ENCODE results near the gene LRPAP1.
"Not testable (repeated sequence)": the region's sequence is repeated elsewhere in the genome, so short reads cannot be mapped to it uniquely, and the experiment has no call there.

Gene LRPAP1

DNA sequence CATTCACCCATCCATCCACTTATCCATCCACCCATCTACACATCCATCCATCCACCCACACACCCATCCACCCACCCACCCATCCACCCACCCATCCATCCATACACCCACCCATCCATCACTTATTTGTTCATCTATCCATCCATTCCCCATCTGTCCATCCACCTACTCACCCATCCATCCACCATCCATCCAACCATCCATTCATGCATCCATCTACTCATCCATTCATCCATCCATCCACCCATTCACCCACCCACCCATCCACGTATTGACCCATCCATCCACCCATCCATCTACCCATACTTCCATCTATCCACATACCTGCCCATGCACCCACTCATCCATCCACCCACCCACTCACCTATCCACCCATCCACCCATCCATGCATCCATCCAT is 28.2 kb upstream of the LRPAP1 start:
- not testable (repeated sequence) for DNase-seq (ENCODE audit: low read depth)

GRCh38 chr4:3559381-3560290 is 27.4 kb upstream of the LRPAP1 start:
- DNase-seq (ENCODE audit: low read depth) = not testable (repeated sequence)

DNA sequence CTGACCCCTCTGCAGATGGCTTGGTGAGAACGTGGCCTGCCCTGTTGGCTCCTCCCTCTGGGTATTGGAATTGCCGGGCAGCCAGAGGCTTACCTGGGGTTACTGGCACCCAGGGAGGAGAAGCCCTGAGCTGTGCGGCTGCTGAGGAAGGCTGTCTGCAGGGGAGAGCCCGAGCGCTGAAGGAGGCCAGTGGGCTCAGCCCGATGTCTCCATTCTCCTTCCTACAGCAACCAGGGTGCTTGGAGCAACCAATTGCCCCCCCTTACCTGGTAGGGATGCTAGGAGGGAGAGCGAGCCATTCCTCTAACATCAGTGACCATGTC is 26.3 kb upstream of the LRPAP1 start:
- not testable (repeated sequence) for DNase-seq (ENCODE audit: low read depth)

GRCh38 chr4:3557676-3558513 is 25.7 kb upstream of the LRPAP1 start:
- not testable (repeated sequence) for DNase-seq (ENCODE audit: low read depth)

DNA sequence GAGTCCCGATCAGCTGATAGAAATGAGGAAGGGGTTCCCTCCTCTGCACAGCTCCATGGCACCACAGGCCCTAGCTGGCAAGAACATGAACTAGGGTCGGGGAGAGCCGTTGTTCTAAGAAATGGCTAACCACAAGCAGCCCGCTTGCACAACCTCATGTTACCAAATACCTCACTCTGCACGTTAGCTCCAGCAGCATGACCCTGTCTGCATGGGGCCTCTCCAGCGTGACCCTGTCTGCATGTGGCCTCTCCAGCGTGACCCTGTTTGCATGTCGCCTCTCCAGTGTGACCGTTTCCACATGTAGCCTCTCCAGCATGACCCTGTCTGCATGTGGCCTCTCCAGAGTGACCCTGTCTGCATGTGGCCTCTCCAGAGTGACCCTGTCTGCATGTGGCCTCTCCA is 24.9 kb upstream of the LRPAP1 start:
- not testable (repeated sequence) for DNase-seq (ENCODE audit: low read depth)

DNA sequence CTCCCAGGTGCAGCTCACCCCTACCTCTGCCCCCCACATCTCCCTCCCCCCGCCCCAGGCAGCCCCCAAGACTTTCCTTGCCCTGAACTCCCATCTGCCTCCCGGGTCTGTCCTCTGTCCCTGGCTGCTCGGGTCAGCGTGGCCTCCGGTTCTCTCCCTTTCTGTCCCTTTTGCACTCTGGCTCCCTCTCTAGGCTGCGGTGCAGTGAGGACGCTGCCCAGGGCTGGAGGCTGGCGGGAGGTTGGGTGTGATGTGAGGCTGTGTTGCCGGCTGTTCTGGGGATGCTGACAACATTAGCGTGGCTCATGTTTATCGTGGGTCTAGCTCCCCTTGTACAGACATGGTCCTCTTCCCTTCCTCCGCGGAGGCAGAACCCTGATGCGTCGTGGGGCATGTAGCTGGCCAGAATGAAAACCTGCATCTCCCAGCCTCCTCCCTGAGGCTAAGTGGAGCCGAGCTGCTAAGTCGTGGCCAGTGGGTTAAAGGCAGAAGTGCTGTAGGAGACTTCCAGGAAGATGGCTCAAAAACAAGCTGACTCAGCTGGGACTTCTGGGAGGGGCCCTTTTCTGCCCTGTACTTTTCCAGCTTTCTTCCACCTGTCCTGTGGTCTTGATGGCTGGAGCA is 24.1 kb upstream of the LRPAP1 start:
- not testable (repeated sequence) for DNase-seq (ENCODE audit: low read depth)

DNA sequence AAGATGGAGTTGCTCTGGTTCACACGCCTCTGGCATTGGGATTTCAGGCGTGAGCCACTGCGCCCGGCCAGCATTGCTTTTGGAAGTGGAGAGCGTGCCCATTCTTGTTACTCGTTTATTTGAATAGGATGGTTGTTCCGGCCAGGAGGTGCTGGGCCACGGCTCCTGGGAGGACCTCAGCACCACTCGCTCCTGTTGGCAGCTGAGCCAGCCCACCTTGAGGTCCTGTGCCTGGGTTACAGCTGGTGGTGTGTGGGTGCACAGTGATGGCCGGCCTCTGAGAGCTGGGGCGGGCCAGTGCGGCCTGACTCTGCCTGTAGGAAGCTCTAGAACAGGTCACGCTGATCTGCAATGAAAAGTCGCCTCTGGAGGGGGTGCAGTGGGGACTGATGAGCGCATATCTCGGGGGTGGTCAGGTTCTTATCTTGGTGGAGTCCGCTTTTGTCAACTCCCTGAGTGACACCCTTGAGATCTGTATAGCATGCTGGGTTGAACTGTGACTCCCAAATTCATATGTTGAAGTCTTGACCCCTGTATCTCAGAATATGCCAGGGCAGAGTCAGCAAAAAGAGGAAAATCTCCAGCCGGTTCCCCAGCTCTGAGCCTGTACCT is 23.3 kb upstream of the LRPAP1 start:
- not testable (repeated sequence) for DNase-seq (ENCODE audit: low read depth)

DNA sequence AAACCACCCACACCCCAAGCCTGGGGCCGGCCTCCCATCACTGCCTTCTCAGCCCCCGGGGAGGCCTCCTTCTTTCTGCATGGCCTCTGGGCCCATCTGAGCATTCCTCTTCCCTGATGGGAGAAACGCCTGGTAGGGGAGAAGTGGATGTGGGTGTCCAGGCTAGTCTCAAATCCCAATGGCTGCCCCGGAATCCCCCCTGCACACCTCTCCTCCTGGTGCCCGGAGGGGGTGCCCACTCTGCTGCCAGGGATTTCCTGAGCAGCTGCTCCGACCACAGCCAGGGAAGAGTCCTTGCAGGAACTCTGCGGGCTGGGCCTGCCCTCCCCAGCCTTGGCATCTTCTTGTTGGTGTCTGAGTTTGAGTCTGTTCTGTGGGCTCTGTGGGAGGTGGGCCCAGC is 19.1 kb upstream of the LRPAP1 start:
- DNase-seq (ENCODE audit: low read depth) = not testable (repeated sequence)

- DNase-seq (ENCODE audit: low read depth) = not testable (repeated sequence)
Observed at GRCh38 chr4:3550792-3551325, 18.6 kb upstream of the LRPAP1 start.

DNA sequence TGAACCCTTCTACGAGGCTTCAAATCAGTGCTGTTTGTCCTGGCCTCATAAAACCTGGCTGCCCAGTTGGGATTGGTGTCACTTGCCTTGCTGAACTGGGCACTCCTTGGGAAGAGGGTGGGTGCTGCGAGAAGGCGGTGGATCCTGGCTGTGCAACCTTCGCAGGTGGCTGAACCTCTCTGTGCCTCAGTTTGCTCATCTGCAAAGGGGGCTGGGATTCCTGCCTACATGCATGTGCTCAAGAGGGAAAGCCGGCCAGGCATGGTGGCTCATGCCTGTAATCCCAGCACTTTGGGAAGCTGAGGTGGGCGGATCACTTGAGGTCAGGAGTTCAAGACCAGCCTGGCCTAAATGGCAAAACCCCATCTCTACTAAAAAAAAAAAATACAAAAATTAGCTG is 17.8 kb upstream of the LRPAP1 start:
- not testable (repeated sequence) for DNase-seq (ENCODE audit: low read depth)

DNA sequence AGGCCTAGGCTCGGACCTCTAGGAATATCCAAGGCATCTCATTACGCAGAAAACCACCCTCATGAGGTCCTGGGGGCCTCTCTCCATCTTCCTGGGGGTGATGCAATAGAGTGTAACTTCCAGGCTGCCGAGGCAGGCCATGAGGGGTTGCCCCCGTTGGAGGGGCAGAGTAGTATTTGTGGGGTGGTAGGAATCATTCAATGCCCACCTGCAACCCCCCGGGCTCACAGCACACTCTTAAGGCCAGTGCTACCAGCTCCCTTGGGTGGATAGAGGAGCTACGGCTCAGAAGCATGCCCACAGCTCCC is 17.4 kb upstream of the LRPAP1 start:
- not testable (repeated sequence) for DNase-seq (ENCODE audit: low read depth)

- DNase-seq (ENCODE audit: low read depth) = not testable (repeated sequence)
Observed at GRCh38 chr4:3548991-3549693, 16.9 kb upstream of the LRPAP1 start.

GRCh38 chr4:3546721-3547120 is 14.5 kb upstream of the LRPAP1 start:
- DNase-seq (ENCODE audit: low read depth) = not testable (repeated sequence)

GRCh38 chr4:3545351-3545750 is 13.1 kb upstream of the LRPAP1 start:
- DNase-seq (ENCODE audit: low read depth) = not testable (repeated sequence)

- DNase-seq (ENCODE audit: low read depth) = not testable (repeated sequence)
Observed at GRCh38 chr4:3544259-3545025, 12.2 kb upstream of the LRPAP1 start.

GRCh38 chr4:3543415-3543814 is 11.2 kb upstream of the LRPAP1 start:
- not testable (repeated sequence) for DNase-seq (ENCODE audit: low read depth)

GRCh38 chr4:3538906-3539305 is 6.7 kb upstream of the LRPAP1 start:
- not testable (repeated sequence) for DNase-seq (ENCODE audit: low read depth)

- not testable (repeated sequence) for DNase-seq (ENCODE audit: low read depth)
Observed at GRCh38 chr4:3535812-3536211, 3.6 kb upstream of the LRPAP1 start.

DNA sequence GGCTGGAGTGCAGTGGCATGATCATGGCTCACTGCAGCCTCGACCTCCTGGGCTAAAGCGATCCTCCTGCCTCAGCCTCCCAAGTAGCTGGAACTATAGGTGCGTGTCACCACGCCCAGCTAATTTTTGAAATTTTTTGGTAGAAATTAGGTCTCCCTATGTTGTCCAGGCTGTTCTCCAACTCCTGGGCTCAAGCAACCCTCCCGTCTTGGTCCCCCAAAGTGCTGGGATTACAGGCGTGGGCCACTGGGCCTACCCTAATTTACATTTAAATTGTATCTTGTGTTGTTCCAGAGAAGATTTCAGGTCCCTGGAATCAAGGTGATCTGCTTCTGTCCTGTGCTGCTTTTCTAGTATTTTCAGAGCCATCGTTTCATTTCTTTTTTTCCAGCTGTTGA is 1.2 kb upstream of the LRPAP1 start:
- no peak for DNase-seq (ENCODE audit: low read depth)

- no peak for DNase-seq (ENCODE audit: low read depth)
Observed at GRCh38 chr4:3532751-3533422, 665 bp upstream of the LRPAP1 start.
